K562 (cell line): Measurements from ENCODE around the gene CLCF1. TPM values are rescaled to one million over a fixed set of nuclear protein-coding genes. Genes with fewer than 3 reads are reported as not detected.

Experiments
- ATF7 ChIP-seq: fragments of 450-650 bp; IDR thresholded peaks from 2 replicates; pipeline ENCODE4 v1.7.1; 2014; ENCODE audit warnings: mild to moderate bottlenecking, moderate library complexity
- HDAC6 ChIP-seq: IDR thresholded peaks from 2 replicates; pipeline ENCODE4 v1.6.1; 2012; ENCODE audit warnings: low read depth, mild to moderate bottlenecking, control low read depth, inconsistent platforms, low read length, moderate library complexity
- IRF9 ChIP-seq: fragments of 450-650 bp; IDR thresholded peaks from 2 replicates; pipeline ENCODE4 v1.6.1; 2016; ENCODE audit warnings: missing biosample characterization, missing genetic modification characterization
- JUN ChIP-seq, 2 experiments: sonication (generic) in 1 of 2; formaldehyde crosslinking in 1 of 2; IDR thresholded peaks; 2 replicates each; pipeline versions ENCODE4 v1.6.1 to v1.8.0; 2012 to 2022; ENCODE audit warnings: borderline replicate concordance in 2 of 2, mild to moderate bottlenecking in 2 of 2, improper control_type of control experiment in 1 of 2, low read depth in 1 of 2, low read length in 1 of 2, missing genetic modification reagents in 1 of 2
- PHF20 ChIP-seq: fragments of 450-650 bp; IDR thresholded peaks from 2 replicates; pipeline ENCODE4 v1.6.1; 2018; ENCODE audit not compliant: partially characterized antibody
- POLR2B ChIP-seq: fragments of 450-650 bp; IDR thresholded peaks from 2 replicates; pipeline ENCODE4 v1.6.1; 2018; ENCODE audit warnings: low read depth; ENCODE audit not compliant: partially characterized antibody
- POLR3G ChIP-seq: IDR thresholded peaks from 2 replicates; pipeline ENCODE4 v1.6.1; 2011; ENCODE audit not compliant: insufficient read length, insufficient replicate concordance; ENCODE audit errors: extremely low read depth
- PTRF ChIP-seq: fragments of 450-650 bp; IDR thresholded peaks from 2 replicates; pipeline ENCODE4 v1.6.1; 2016; ENCODE audit warnings: mild to moderate bottlenecking, missing genetic modification characterization, missing compliant biosample characterization
- RAD21 ChIP-seq, 2 experiments: fragments of 250-450 bp in 1 of 2; fragments of 450-650 bp in 1 of 2; sonication (Bioruptor Pico) in 1 of 2; formaldehyde crosslinking in 1 of 2; IDR thresholded peaks in 1 of 2; conservative IDR thresholded peaks in 1 of 2; 2 replicates each; pipeline versions ENCODE4 v1.4.0 to v1.8.0; 2020 to 2022; ENCODE audit warnings: mild to moderate bottlenecking in 2 of 2, moderate library complexity in 1 of 2
- RERE ChIP-seq: sonication (generic); formaldehyde crosslinking; IDR thresholded peaks from 2 replicates; pipeline ENCODE4 v1.8.0; 2023; ENCODE audit warnings: missing genetic modification reagents, mild to moderate bottlenecking, borderline replicate concordance
- SAP30 ChIP-seq: fragments of 200-600 bp; sonication (generic); IDR thresholded peaks from 2 replicates; pipeline ENCODE4 v1.6.1; 2012; ENCODE audit warnings: borderline replicate concordance, low read depth, mild to moderate bottlenecking, moderate library complexity, low read length, control low read depth, inconsistent platforms; ENCODE audit not compliant: insufficient read depth, poor library complexity, severe bottlenecking
- SIRT6 ChIP-seq: IDR thresholded peaks from one replicate; pipeline ENCODE4 v1.6.1; 2012; ENCODE audit warnings: low read depth, mild to moderate bottlenecking, control low read depth, inconsistent platforms, low read length, moderate library complexity
- TAF1 ChIP-seq: IDR thresholded peaks from 2 replicates; pipeline ENCODE4 v1.6.1; 2011; ENCODE audit warnings: mild to moderate bottlenecking, low read length, moderate library complexity; ENCODE audit not compliant: insufficient read depth, control insufficient read depth, severe bottlenecking; ENCODE audit errors: extremely low read depth
- ZHX1 ChIP-seq: fragments of 150-350 bp; conservative IDR thresholded peaks from 2 replicates; pipeline ENCODE4 v1.6.1; 2014; ENCODE audit warnings: low read length
- ZNF695 ChIP-seq: fragments of 450-650 bp; formaldehyde crosslinking; IDR thresholded peaks from 2 replicates; pipeline ENCODE4 v1.4.0; 2020; ENCODE audit warnings: mild to moderate bottlenecking, moderate library complexity
- ZNF778 ChIP-seq: fragments of 450-650 bp; formaldehyde crosslinking; IDR thresholded peaks from 2 replicates; pipeline ENCODE4 v1.4.0; 2020; ENCODE audit warnings: mild to moderate bottlenecking, moderate library complexity
- polyA plus RNA-seq, 8 experiments: library from polyadenylated mRNA; depleted of rRNA in 4 of 8; stranded (reverse) in 5 of 8; unstranded in 3 of 8; fragments of >200 nt; fragmentation: Nextera tagmentation in 2 of 8; fragmentation: Illumina TruSeq in 1 of 8; extraction: Ambion mirVana in 2 of 8; extraction: Trizol in 1 of 8; gene quantifications; 2 replicates each; pipeline versions ENCODE4 v1.2.1 to v1.2.3, GENCODE V29; 2011 to 2014; ENCODE audit warnings: inconsistent platforms in 1 of 8, missing spikeins in 1 of 8
- total RNA-seq, 7 experiments: library from RNA; depleted of rRNA in 6 of 7; stranded (reverse); fragments of >200 nt in 6 of 7; fragmentation: Illumina TruSeq in 2 of 7; extraction: Trizol in 2 of 7; gene quantifications; 2 replicates each; pipeline versions ENCODE4 v1.2.1 to v1.2.3, GENCODE V29; 2011 to 2021; ENCODE audit warnings: low replicate concordance in 1 of 7

The CLCF1 gene
- total and polyA plus RNA-seq, 9 of the 15 experiments (the other 6 are each of a cell fraction or from before 2014, with no cell fraction given), result 0.49 to 5.8 (median 3.0) TPM

DNA sequence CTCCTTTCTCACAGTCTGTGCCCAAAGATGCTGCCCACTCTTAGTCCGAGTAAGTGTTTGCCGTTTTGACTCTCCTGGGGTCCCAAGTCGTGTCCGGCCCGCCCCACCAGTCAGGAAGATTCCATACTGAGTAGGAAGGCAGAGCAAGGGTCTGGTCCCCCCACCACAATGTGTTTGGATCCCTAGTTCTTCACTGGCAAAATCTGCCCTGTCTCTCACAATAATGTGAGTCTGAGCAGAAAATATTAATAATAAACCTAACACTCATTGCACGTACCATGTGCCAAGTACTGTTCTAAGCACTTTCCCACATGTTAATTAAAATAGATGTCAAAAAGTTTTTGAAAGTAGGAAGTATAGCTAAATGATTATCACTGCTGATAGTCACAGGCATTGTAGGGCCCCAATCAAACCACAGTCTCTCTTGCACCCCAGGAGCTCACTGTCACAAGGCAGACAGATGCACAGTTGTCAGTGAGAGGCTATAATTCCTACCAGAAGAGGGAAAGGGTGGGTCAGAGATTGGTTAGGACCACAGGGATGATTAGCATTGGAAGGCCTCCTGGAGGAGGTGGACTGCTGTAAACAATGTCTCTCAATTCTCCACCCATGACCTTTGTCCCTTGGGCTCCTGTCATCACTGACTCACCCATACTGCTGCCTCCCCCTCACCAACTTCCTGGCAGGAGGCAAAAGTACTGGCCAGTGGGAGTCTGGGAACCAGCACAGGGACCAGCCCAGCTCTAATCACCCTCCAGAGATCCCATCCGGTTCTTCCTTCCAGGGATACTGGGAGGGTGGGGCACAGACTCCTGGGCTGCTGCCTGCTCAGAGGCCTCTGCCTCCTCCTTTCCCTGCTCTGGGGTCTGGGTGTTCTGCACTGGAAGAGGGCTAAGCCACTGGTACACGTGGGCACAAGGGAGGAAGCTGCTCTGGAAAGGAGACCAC is 19.0 kb downstream of the CLCF1 start (continued):
- TF ChIP-seq RERE (CRISPR knock-in tag) (no peak), SAP30 (no peak), POLR2B (no peak), ZHX1 (no peak), POLR3G (no peak), RAD21 (CRISPR knock-in tag; conservative IDR thresholded peaks at IDR 0.05 in 1 of 2, IDR thresholded peaks at IDR 0.05 in 1 of 2) (0 out of 4 replicates have a peak, but pooled peaks of 1 of the 2 experiments have one; percentile 11), PTRF (tag) (no peak), ATF7 (no peak), HDAC6 (no peak), ZNF695 (CRISPR knock-in tag) (no peak), PHF20 (no peak), TAF1 (peak; percentile 46), ZNF778 (CRISPR knock-in tag) (no peak), SIRT6 (no peak), IRF9 (tag) (no peak), JUN (IDR thresholded peaks at IDR 0.05; ENCODE audit: borderline replicate concordance, low read depth, low read length) (peak; percentile 95), JUN (CRISPR knock-in tag; IDR thresholded peaks at IDR 0.05; ENCODE audit: borderline replicate concordance) (no peak)
